BJ (cell line): ENCODE measurements around the gene RGL3. TPM values are rescaled to one million over a fixed set of nuclear protein-coding genes. Genes with fewer than 3 reads are reported as not detected.
"Not testable (repeated sequence)": the region's sequence is repeated elsewhere in the genome, so short reads cannot be mapped to it uniquely, and the experiment has no call there.

ENCODE experiments used
- CTCF ChIA-PET: fragments of 350-600 bp; formaldehyde crosslinking; extraction: SDS; loops from one replicate; lab custom pipeline; 2021; ENCODE audit warnings: antibody characterized with exemption, inconsistent platforms; lab: Yijun Ruan, JAX
- POLR2A ChIA-PET: fragments of 300-600 bp; sonication (Branson Sonifier 250); formaldehyde crosslinking; extraction: SDS; loops from one replicate; lab custom pipeline; 2021; ENCODE audit warnings: antibody characterized with exemption; lab: Charles Lee
- DNase-seq: peaks from one replicate; pipeline ENCODE4 v3.0.0-alpha.2; 2011; ENCODE audit warnings: low read depth
- H3K27me3 ChIP-seq: 2 replicates; pipeline ENCODE4 v1.6.0; 2011; ENCODE audit warnings: low read length; ENCODE audit not compliant: control insufficient read depth, insufficient read depth
- H3K36me3 ChIP-seq: 2 replicates; pipeline ENCODE4 v1.5.1; 2011; ENCODE audit warnings: low read length; ENCODE audit not compliant: control insufficient read depth, insufficient read depth
- H3K4me3 ChIP-seq: 2 replicates; pipeline ENCODE4 v1.5.1; 2011; ENCODE audit warnings: low read depth, mild to moderate bottlenecking, control low read depth, low read length
- CTCF ChIP-seq: IDR thresholded peaks from 2 replicates; pipeline ENCODE4 v1.5.1; 2011; ENCODE audit warnings: low read depth, mild to moderate bottlenecking, control low read depth, inconsistent platforms, low read length, moderate library complexity; ENCODE audit not compliant: insufficient read depth
- polyA plus RNA-seq: library from polyadenylated mRNA; depleted of rRNA; stranded (reverse); fragments of >200 nt; gene quantifications from 2 replicates; pipeline ENCODE4 v1.2.3, GENCODE V29; 2011

The RGL3 gene
- polyA plus RNA-seq, 1 experiment = 2.3 TPM

GRCh38 chr19:11416346-11417052, 2.6 kb downstream of the RGL3 start:
- DNase-seq = no peak
- CTCF ChIA-PET = interaction anchor here (0.5 to 1.7 kb wide), 3 partner anchors 11 to 36 kb away, joined by 3 to 4 read pairs (median 3); no protein-coding TSS in a partner anchor
- H3K4me3 ChIP-seq = no peak overlapping the region
- POLR2A ChIA-PET = no interaction called here
- no peaks in the 10 kb centered on the region for H3K27me3 ChIP-seq
- TF ChIP-seq CTCF = no peak
- H3K36me3 ChIP-seq = no peaks in the 10 kb centered on the region

DNA sequence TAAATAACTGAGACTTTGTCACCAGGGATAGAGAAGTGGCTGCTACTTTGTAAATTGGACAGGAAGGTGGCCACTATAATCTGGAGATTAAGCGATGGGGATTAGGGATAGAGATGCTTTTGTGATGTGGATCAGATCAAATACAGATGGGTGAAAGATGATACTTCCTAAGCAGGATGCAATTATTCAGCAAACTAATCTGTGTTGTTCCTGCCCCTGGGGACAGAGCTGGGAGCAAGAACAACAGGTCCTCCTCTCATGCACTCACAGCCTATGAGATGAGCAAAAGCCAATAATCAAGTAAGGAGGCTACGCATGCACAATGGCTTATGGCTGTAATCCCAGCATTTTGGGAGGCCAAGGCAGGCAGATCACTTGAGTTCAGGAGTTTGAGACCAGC, 4.6 kb downstream of the RGL3 start:
- H3K36me3 ChIP-seq = no peaks in the 10 kb centered on the region
- TF ChIP-seq CTCF = no peak
- no peak for DNase-seq
- ChIA-PET POLR2A (no interaction called here), CTCF (interaction anchor here (1.0 kb wide), 1 partner anchor 37 kb away, joined by 4 read pairs; no protein-coding TSS in a partner anchor)
- H3K4me3 ChIP-seq = no peak overlapping the region
- no peaks in the 10 kb centered on the region for H3K27me3 ChIP-seq

DNA sequence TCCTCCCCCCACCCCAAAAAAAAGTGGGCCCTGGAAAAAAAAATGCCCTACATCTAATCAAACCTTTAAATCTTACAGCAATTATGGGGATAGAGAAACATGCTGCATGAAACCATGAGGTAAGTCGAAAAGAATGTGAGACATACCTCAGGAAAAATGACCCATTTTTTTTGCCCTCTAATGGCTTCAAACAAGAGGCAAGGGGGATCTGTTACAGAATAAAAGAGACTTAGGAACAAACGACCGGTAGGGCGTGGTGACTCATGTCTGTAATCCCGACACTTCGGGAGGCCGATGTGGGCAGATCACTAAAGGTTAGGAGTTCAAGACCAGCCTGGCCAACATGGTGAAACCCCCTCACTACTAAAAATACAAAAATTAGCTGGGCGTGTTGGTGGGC, 8.4 kb downstream of the RGL3 start:
- ChIA-PET POLR2A (no interaction called here), CTCF (no interaction called here)
- Histone ChIP-seq H3K4me3 (no peak overlapping the region), H3K27me3 (no peaks in the 10 kb centered on the region), H3K36me3 (no peaks in the 10 kb centered on the region)
- TF ChIP-seq CTCF = no peak
- DNase-seq = no peak

DNA sequence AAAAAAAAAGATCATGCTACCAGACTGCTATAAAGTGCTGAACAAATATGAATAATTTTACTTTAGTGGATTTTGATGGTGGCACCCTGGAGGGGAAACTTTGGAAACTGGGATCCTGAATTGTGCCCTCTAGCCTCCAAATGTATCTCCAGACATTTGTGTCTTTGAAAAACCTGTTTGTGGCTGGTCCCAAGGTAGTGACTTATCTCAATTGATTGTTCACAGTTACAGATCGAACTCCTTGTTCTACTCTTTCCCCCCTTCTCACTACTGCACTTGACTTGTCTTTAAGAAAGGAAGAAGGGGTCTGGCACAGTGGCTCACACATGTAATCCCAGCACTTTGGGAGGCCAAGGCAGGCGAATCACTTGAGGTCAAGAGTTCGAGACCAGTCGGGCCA, 10.5 kb downstream of the RGL3 start:
- Histone ChIP-seq H3K36me3 (no peaks in the 10 kb centered on the region), H3K27me3 (no peaks in the 10 kb centered on the region), H3K4me3 (no peak overlapping the region)
- no peak for TF ChIP-seq CTCF
- ChIA-PET CTCF (interaction anchor here (0.6 kb wide), 1 partner anchor 201 kb away, joined by 3 read pairs; no protein-coding TSS in a partner anchor), POLR2A (no interaction called here)
- DNase-seq = no peak

- CTCF ChIA-PET = interaction anchor here (0.6 to 2.6 kb wide), 3 partner anchors 26 to 1388 kb away, joined by 3 to 15 read pairs (median 3); partner anchors contain the start of gene PRKCSH
- H3K36me3 ChIP-seq, POLR2A ChIA-PET, DNase-seq, H3K4me3 ChIP-seq, H3K27me3 ChIP-seq: not testable (repeated sequence)
Measured at GRCh38 chr19:11406703-11407236, 12.3 kb downstream of the RGL3 start.
